Body of pancreas (tissue), 4 donors: ENCODE measurements around the gene OR4D6. TPM values are rescaled to one million over a fixed set of nuclear protein-coding genes. Genes with fewer than 3 reads are reported as not detected.

ENCODE experiments used
- ATAC-seq: fragments of 150-250 bp; one replicate; pipeline ENCODE4 v1.9.1; 2016
- DNase-seq, 4 donors: peaks; one replicate each; pipeline ENCODE4 v3.0.0-alpha.2; 2019
- H3K27ac ChIP-seq, 4 donors: fragments of 200-600 bp; sonication (generic); 1 replicate in 3 of 4; 2 replicates in 1 of 4; pipeline versions ENCODE4 v1.5.1 to v1.6.1; 2016 to 2019; ENCODE audit warnings: mild to moderate bottlenecking in 1 of 4, mixed read lengths in 1 of 4, moderate library complexity in 1 of 4
- H3K27me3 ChIP-seq, 2 donors: fragments of 200-600 bp; sonication (generic); one replicate each; pipeline ENCODE4 v1.6.0; 2016; ENCODE audit warnings: mild to moderate bottlenecking in 1 of 2
- H3K36me3 ChIP-seq, 2 donors: fragments of 200-600 bp; sonication (generic); replicated peaks in 1 of 2; 2 replicates each; pipeline ENCODE4 v1.5.1; 2016; ENCODE audit warnings: low read depth in 2 of 2; ENCODE audit not compliant: insufficient read depth in 1 of 2
- H3K4me1 ChIP-seq: fragments of 200-600 bp; sonication (generic); one replicate; pipeline ENCODE4 v1.6.0; 2016
- H3K4me3 ChIP-seq, 2 donors: fragments of 200-600 bp; sonication (generic); 1 replicate in 1 of 2; 2 replicates in 1 of 2; pipeline ENCODE4 v1.5.1; 2016 to 2019
- H3K9me3 ChIP-seq, 3 donors: fragments of 200-600 bp; sonication (generic); 1 replicate in 2 of 3; 2 replicates in 1 of 3; pipeline ENCODE4 v1.5.1; 2016
- CTCF ChIP-seq, 7 experiments: fragments of 450-650 bp in 4 of 7; fragments of 200-600 bp in 3 of 7; sonication (generic) in 3 of 7; IDR thresholded peaks; one replicate each; pipeline ENCODE4 v1.5.1; 2016 to 2019; ENCODE audit warnings: antibody characterized with exemption in 7 of 7
- POLR2A ChIP-seq, 3 donors: fragments of 450-650 bp; IDR thresholded peaks; one replicate each; pipeline ENCODE4 v1.6.1; 2016; ENCODE audit warnings: antibody characterized with exemption in 3 of 3, mild to moderate bottlenecking in 2 of 3
- WGBS, 2 donors: methylation state at CpG; one replicate each; pipeline ENCODE4 v1.1.5; 2017; 5-methylcytosine and 5-hydroxymethylcytosine counted together
- intact Hi-C: fragments of 100-400 bp; cut with DNase I; formaldehyde crosslinking; loops from one replicate; pipeline ENCODE4 v1.15.1; 2023
- total RNA-seq, 2 donors: library from RNA; depleted of rRNA; stranded (reverse); fragments of >200 nt; gene quantifications; one replicate each; pipeline ENCODE4 v1.1.0, GENCODE V29; 2016

OR4D6 gene
- total RNA-seq, 2 donors from 2014 or later, result not detected

- TF ChIP-seq CTCF (IDR thresholded peaks at IDR 0.05) (no peak), POLR2A (IDR thresholded peaks at IDR 0.05) (no peak)
- DNase-seq (no peak), ATAC-seq (no peak)
- Histone ChIP-seq H3K9me3 (no peaks in the 10 kb centered on the region), H3K4me3 (no peak overlapping the region), H3K4me1 (no peaks in the 10 kb centered on the region), H3K27ac (no peak overlapping the region), H3K27me3 (no peaks in the 10 kb centered on the region), H3K36me3 (no peaks in the 10 kb centered on the region)
- intact Hi-C loops, result no loop called here
- WGBS, 2 donors, result 66 to 74% methylated on average over 3 of the region's 3 CpGs
Measured at GRCh38 chr11:59480359-59480758, 23.6 kb downstream of the OR4D6 start.

GRCh38 chr11:59501931-59502330 lies 45.2 kb downstream of the OR4D6 start:
- Histone ChIP-seq H3K36me3 (no peaks in the 10 kb centered on the region), H3K4me3 (no peak overlapping the region), H3K9me3 (no peaks in the 10 kb centered on the region), H3K27me3 (no peaks in the 10 kb centered on the region), H3K27ac (no peak overlapping the region), H3K4me1 (no peaks in the 10 kb centered on the region)
- no peak for TF ChIP-seq POLR2A (IDR thresholded peaks at IDR 0.05)
- no peak for TF ChIP-seq CTCF (IDR thresholded peaks at IDR 0.05)
- DNase-seq, result no peak
- no peak for ATAC-seq
- intact Hi-C loops, result no loop called here
- 25 to 73% methylated on average over 1 of the region's 1 CpG for WGBS, 2 donors

- H3K4me3 ChIP-seq, result no peak within 1 kb of the TSS
- no peak within 1 kb of the TSS for H3K27ac ChIP-seq
- no peaks in the 10 kb centered on the region for H3K9me3 ChIP-seq
- no peak for DNase-seq
- intact Hi-C loops, result no loop called here
- H3K4me1 ChIP-seq, result no peaks in the 10 kb centered on the region
- H3K27me3 ChIP-seq, result no peaks in the 10 kb centered on the region
- no peak for ATAC-seq
- no peaks in the 10 kb centered on the region for H3K36me3 ChIP-seq
- TF ChIP-seq POLR2A (IDR thresholded peaks at IDR 0.05), result no peak
- no peak for TF ChIP-seq CTCF (IDR thresholded peaks at IDR 0.05)
Measured at GRCh38 chr11:59503276-59503675, 46.5 kb downstream of the OR4D6 start, which contains the start of gene OR4D11. Gene OR4D11, plus strand, starts transcription at chr11:59503576. Its CDS starts 0 bp downstream, at chr11:59503576.

Other genes with a start within 250 kb of the OR4D6 start
- 1 to 10 TPM; 1.3 to 3.9 TPM for gene MPEG1, start 244.0 kb upstream of the OR4D6 start, total RNA-seq
- gene OR5AN1, start 98.1 kb upstream of the OR4D6 start, total RNA-seq, result not detected
- gene OR5A2, start 30.5 kb upstream of the OR4D6 start, total RNA-seq, result not detected
- gene OR5A1, start 20.5 kb upstream of the OR4D6 start, total RNA-seq, result not detected
- not detected for gene OR4D10, start 16.4 kb downstream of the OR4D6 start, total RNA-seq
- not detected for gene OR4D11, start 46.6 kb downstream of the OR4D6 start, total RNA-seq
- gene OR4D9, start 54.6 kb downstream of the OR4D6 start, total RNA-seq, result not detected
- 10 to 100 TPM; 28.5 to 30.3 TPM for gene OSBP, start 158.8 kb downstream of the OR4D6 start, total RNA-seq
- 1 to 10 TPM; 6.5 to 9.6 TPM for gene PATL1, start 212.1 kb downstream of the OR4D6 start, total RNA-seq